ENCODE results near the gene PROX1.

- TF ChIP-seq SUZ12 (IDR thresholded peaks at IDR 0.05) (no peak), HDGF (IDR thresholded peaks at IDR 0.05; ENCODE audit: borderline replicate concordance) (no peak), BHLHE40 (IDR thresholded peaks at IDR 0.05; ENCODE audit: borderline replicate concordance) (no peak), FOXM1 (IDR thresholded peaks at IDR 0.05; ENCODE audit: borderline replicate concordance) (no peak), SP1 (IDR thresholded peaks at IDR 0.05) (no peak), ARNT (IDR thresholded peaks at IDR 0.05) (no peak), ZNF384 (IDR thresholded peaks at IDR 0.05) (no peak), FOXK2 (IDR thresholded peaks at IDR 0.05) (no peak), LEF1 (IDR thresholded peaks at IDR 0.05; ENCODE audit: borderline replicate concordance) (no peak), PKNOX1 (IDR thresholded peaks at IDR 0.05) (no peak), FOXA1 (IDR thresholded peaks at IDR 0.05) (no peak), ELF4 (IDR thresholded peaks at IDR 0.05) (no peak), NFRKB (IDR thresholded peaks at IDR 0.05) (no peak)
These were observed 885 bp upstream of the PROX1 start for GRCh38 chr1:213986925-213987250.

Data from HEK293T (cell line).